Gastroesophageal sphincter (tissue), 4 donors: Measurements from ENCODE around the gene IRX2. TPM values are rescaled to one million over a fixed set of nuclear protein-coding genes. Genes with fewer than 3 reads are reported as not detected.

Experiments used
- ATAC-seq: fragments of 150-250 bp; one replicate; pipeline ENCODE4 v1.9.1; 2016; ENCODE audit warnings: mild to moderate bottlenecking, moderate library complexity
- H3K27ac ChIP-seq, 4 donors: fragments of 200-600 bp; sonication (generic) in 3 of 4; 1 replicate in 3 of 4; 2 replicates in 1 of 4; pipeline ENCODE4 v1.5.1; 2016 to 2019
- H3K27me3 ChIP-seq: fragments of 200-600 bp; sonication (generic); one replicate; pipeline ENCODE4 v1.5.1; 2019
- H3K36me3 ChIP-seq, 2 donors: fragments of 200-600 bp; sonication (generic); one replicate each; pipeline ENCODE4 v1.5.1; 2019; ENCODE audit warnings: control low read depth in 1 of 2
- H3K4me1 ChIP-seq, 3 donors: fragments of 200-600 bp; sonication (generic); 1 replicate in 2 of 3; 2 replicates in 1 of 3; pipeline ENCODE4 v1.5.1; 2016 to 2019; ENCODE audit warnings: control low read depth in 2 of 3
- H3K4me3 ChIP-seq, 2 donors: fragments of 200-600 bp; sonication (generic); one replicate each; pipeline ENCODE4 v1.5.1; 2019; ENCODE audit warnings: mild to moderate bottlenecking in 1 of 2, moderate library complexity in 1 of 2
- H3K9me3 ChIP-seq, 3 donors: fragments of 200-600 bp; sonication (generic); one replicate each; pipeline ENCODE4 v1.5.1; 2017 to 2019; ENCODE audit warnings: control low read depth in 2 of 3
- CTCF ChIP-seq, 4 experiments: fragments of 200-600 bp in 2 of 4; fragments of 450-650 bp in 2 of 4; sonication (generic) in 1 of 4; IDR thresholded peaks; one replicate each; pipeline ENCODE4 v1.5.1; 2017 to 2019; ENCODE audit warnings: antibody characterized with exemption in 4 of 4, mild to moderate bottlenecking in 2 of 4, moderate library complexity in 2 of 4
- EP300 ChIP-seq: sonication (generic); formaldehyde crosslinking; IDR thresholded peaks from one replicate; pipeline ENCODE4 v1.6.1; 2017; ENCODE audit warnings: antibody characterized with exemption, mild to moderate bottlenecking
- POLR2A ChIP-seq, 2 donors: fragments of 450-650 bp; IDR thresholded peaks; one replicate each; pipeline ENCODE4 v1.6.1; 2017; ENCODE audit warnings: antibody characterized with exemption in 2 of 2, mild to moderate bottlenecking in 2 of 2, moderate library complexity in 1 of 2
- POLR2AphosphoS5 ChIP-seq: sonication (generic); formaldehyde crosslinking; IDR thresholded peaks from one replicate; pipeline ENCODE4 v1.6.1; 2017; ENCODE audit warnings: antibody characterized with exemption
- WGBS, 2 donors: methylation state at CpG; one replicate each; pipeline ENCODE4 v1.1.5; 2018; ENCODE audit warnings: low coverage in 1 of 2; 5-methylcytosine and 5-hydroxymethylcytosine counted together
- total RNA-seq, 4 donors: library from RNA; depleted of rRNA; stranded (reverse); fragments of >200 nt; gene quantifications; one replicate each; pipeline ENCODE4 v1.1.0, GENCODE V29; 2016

IRX2 gene
- total RNA-seq, 4 donors from 2014 or later: 0.81 to 2.6 (median 1.2) TPM; not detected in 1

DNA sequence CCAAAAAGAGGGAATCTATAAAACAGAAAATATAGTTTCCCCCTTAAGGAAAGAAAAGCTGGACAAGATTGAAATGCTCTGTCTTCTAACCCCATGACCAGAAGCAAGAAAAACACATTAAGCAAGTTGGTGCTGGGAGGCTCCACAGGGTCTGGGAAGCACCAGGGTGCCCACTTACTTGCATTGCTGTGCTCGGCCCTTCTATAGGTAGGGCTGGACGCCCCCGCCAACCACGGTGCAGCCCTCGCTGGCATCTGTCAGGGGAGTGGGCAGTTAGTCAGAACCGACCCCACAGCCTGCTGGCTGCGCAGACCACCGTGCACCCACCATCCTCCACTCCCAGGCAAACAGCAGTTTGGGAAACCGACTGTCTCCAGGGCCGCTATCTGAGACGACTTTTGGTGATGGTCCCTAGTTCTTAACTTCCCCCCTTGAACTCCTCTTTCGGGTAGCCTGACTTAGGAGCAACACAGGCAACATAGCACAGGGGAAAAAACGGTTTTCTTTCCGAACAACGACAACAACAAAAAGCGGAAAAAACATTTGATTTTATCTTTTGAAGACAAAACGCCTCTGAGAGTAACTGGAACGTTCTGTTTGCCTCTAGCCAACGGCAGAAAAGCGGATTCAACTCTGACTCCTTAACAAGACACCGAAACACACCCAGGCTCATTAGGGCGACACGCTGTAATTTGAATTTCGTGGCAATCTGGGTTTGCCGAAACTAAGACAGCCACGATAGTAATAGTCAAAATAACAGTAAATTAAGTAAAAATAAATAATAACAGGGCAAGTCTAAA, 3.9 kb downstream of the IRX2 start:
- TF ChIP-seq POLR2AphosphoS5 (no peak), POLR2A (IDR thresholded peaks at IDR 0.05) (no peak), CTCF (IDR thresholded peaks at IDR 0.05) (no peak), EP300 (no peak)
- Histone ChIP-seq H3K4me1 (peaks cover 0 to 46% (median 8%) of the 10 kb centered on the region in 3 donors), H3K36me3 (no peaks in the 10 kb centered on the region), H3K27ac (no peak overlapping the region), H3K4me3 (no peak overlapping the region), H3K9me3 (no peaks in the 10 kb centered on the region), H3K27me3 (peaks cover 99% of the 10 kb centered on the region)
- 7 to 9% methylated on average over 14 to 19 of the region's 26 CpGs for WGBS, 2 donors
- ATAC-seq: no peak

DNA sequence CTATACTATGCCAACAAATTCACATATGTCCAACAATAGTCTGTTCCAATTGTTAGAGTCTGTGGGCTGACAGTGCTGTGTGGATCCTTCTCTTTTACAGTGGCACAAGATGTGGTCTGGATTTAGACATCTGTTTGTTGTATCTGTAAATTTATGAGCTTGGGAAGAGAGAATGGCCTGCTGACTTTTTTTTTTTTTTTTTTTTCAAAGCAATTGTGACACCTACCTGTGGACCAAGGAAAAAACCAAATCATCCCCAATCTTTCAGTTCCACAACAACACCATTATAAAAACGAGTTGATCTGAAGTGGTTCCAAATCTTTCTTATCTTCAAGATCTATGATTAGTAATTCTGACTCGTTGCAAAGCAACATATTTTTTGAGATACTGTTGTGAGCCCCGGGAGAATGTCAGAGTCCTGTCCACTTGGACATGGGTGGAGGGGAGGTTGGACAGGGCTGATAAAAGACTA, 4.9 kb downstream of the IRX2 start:
- peaks cover 99% of the 10 kb centered on the region for H3K27me3 ChIP-seq
- TF ChIP-seq CTCF (IDR thresholded peaks at IDR 0.05): no peak
- TF ChIP-seq POLR2AphosphoS5: no peak
- no peak for TF ChIP-seq EP300
- ATAC-seq: no peak
- no peaks in the 10 kb centered on the region for H3K9me3 ChIP-seq
- 17 to 31% methylated on average over 2 to 3 of the region's 3 CpGs for WGBS, 2 donors
- peaks cover 0 to 36% (median 0%) of the 10 kb centered on the region in 3 donors for H3K4me1 ChIP-seq
- H3K36me3 ChIP-seq: no peaks in the 10 kb centered on the region
- H3K27ac ChIP-seq: no peak overlapping the region
- H3K4me3 ChIP-seq: no peak overlapping the region

DNA sequence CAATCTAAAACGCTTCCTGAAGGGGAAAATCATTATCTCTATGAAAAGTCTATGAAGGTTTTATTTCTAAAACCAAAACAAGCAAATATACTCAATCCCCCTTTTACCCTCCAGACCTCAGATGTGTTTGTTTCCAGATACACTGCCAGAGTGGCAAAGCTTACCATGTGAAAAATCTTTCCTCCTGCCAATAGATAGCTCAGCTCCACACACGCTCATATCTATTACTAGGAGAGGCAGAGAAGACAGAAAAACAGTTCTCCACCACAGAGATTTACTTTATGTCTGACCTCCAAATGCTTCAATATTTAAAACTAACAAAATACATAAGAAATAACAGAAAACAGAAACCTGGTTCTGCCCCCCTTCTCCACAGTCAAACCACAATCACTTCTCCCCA, 7.0 kb downstream of the IRX2 start:
- peaks cover 0 to 29% (median 5%) of the 10 kb centered on the region in 3 donors for H3K4me1 ChIP-seq
- WGBS, 2 donors: 23 to 25% methylated on average over 2 of the region's 2 CpGs
- peaks cover 100% of the 10 kb centered on the region for H3K27me3 ChIP-seq
- no peak overlapping the region for H3K27ac ChIP-seq
- TF ChIP-seq CTCF (IDR thresholded peaks at IDR 0.05) (no peak), POLR2A (IDR thresholded peaks at IDR 0.05) (no peak), POLR2AphosphoS5 (no peak), EP300 (no peak)
- no peaks in the 10 kb centered on the region for H3K36me3 ChIP-seq
- no peak for ATAC-seq
- no peak overlapping the region for H3K4me3 ChIP-seq
- no peaks in the 10 kb centered on the region for H3K9me3 ChIP-seq

DNA sequence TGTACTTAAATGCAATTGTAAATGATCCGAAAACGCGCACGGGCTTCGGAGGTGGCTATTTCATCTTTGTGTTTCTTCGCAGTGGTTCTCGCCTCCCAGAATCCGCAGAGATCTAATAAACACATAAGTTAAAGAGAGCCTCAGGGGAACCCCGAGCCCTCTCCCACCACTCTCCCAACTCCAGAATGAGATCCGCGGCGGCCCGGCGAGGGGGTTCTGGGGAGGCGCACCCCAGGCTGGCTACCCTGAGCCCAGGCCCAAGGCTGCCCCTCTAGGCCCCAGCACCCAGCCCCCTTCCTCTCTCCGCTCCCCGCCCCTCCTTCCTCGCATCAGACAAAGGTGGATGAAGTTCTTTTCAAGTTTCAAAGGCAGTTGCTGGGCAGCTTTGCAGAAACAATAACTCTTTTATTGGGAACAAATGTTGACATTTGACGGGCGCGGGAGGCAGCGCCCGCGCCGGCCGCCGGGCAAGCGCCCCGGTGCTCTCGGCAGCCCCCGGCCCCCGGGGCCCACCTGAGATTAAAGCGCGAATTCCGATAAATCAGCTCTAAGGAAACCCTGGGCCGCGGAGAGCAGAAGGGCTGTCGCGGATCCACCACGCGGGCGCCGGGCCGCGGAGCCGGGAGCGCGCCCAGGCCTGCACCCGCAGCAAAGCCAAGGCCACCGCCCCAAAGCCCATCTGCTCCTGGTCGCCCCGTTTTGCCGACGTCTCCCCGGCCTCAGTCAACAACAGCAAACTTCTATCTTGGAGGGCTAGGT, 8.4 kb downstream of the IRX2 start:
- H3K27ac ChIP-seq: no peak overlapping the region
- no peaks in the 10 kb centered on the region for H3K9me3 ChIP-seq
- TF ChIP-seq POLR2AphosphoS5 (no peak), CTCF (IDR thresholded peaks at IDR 0.05) (no peak), POLR2A (IDR thresholded peaks at IDR 0.05) (no peak), EP300 (no peak)
- no peaks in the 10 kb centered on the region for H3K36me3 ChIP-seq
- ATAC-seq: no peak
- peaks cover 0 to 26% (median 10%) of the 10 kb centered on the region in 3 donors for H3K4me1 ChIP-seq
- H3K27me3 ChIP-seq: peaks cover 100% of the 10 kb centered on the region
- H3K4me3 ChIP-seq: no peak overlapping the region
- 4 to 6% methylated on average over 11 to 22 of the region's 55 CpGs for WGBS, 2 donors
